Measurements from ENCODE around the gene ESRRB. TPM values are rescaled to one million over a fixed set of nuclear protein-coding genes. Genes with fewer than 3 reads are reported as not detected.

ESRRB gene
- total RNA-seq, 2 donors from 2014 or later = 0.10 to 0.21 TPM

DNA sequence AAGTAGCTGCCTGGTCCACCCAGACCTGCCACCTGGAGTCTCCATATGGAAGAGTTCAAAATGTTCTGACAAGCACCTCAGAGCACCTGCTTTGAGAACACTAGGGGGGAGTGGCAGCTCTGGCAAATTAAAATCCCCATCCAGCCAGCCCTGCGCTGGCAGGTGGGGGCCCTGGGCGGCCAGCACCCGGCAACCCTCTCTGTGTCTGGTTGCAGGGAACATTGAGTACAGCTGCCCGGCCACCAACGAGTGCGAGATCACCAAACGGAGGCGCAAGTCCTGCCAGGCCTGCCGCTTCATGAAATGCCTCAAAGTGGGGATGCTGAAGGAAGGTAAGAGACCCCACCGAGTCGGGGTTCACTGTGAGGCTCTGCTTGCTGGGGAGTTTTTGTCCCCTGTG lies 86.4 kb downstream of the ESRRB start:
- TF ChIP-seq, protein P1, sequence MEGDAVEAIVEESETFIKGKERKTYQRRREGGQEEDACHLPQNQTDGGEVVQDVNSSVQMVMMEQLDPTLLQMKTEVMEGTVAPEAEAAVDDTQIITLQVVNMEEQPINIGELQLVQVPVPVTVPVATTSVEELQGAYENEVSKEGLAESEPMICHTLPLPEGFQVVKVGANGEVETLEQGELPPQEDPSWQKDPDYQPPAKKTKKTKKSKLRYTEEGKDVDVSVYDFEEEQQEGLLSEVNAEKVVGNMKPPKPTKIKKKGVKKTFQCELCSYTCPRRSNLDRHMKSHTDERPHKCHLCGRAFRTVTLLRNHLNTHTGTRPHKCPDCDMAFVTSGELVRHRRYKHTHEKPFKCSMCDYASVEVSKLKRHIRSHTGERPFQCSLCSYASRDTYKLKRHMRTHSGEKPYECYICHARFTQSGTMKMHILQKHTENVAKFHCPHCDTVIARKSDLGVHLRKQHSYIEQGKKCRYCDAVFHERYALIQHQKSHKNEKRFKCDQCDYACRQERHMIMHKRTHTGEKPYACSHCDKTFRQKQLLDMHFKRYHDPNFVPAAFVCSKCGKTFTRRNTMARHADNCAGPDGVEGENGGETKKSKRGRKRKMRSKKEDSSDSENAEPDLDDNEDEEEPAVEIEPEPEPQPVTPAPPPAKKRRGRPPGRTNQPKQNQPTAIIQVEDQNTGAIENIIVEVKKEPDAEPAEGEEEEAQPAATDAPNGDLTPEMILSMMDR (IDR thresholded peaks at IDR 0.05) = no peak
- Histone ChIP-seq H3K9me3 (no peaks in the 10 kb centered on the region), H3K4me3 (no peak overlapping the region), H3K27ac (no peak overlapping the region), H3K9ac (ENCODE audit: low read depth in 2 of 2, low read length in 2 of 2) (no peak overlapping the region), H3K27me3 (no peaks in the 10 kb centered on the region), H3K4me1 (no peaks in the 10 kb centered on the region), H3K36me3 (no peaks in the 10 kb centered on the region)
- intact Hi-C loops (cut with DNase I) = no loop called here
- no peak for DNase-seq

DNA sequence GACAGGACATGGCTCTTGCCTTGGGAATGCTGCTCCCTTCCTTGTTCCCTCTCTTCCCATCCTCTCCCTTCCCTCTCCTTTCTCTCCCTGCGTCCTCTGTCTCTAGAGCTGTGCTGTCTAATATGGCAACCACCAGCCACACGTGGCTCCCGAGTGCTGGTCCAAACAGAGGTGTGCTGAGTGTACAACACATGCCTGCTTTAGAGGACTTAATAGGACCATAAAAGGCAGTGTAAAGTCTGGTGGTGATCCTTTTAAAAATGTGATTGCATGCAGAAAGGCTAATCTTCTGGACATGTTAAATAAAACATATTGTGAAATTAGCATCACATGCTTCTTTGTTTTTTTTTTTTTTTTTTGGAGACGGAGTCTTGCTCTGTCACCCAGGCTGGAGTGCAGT lies 87.2 kb downstream of the ESRRB start:
- Histone ChIP-seq H3K27ac (no peak overlapping the region), H3K4me3 (no peak overlapping the region), H3K27me3 (no peaks in the 10 kb centered on the region), H3K9me3 (no peaks in the 10 kb centered on the region), H3K4me1 (no peaks in the 10 kb centered on the region), H3K36me3 (no peaks in the 10 kb centered on the region), H3K9ac (ENCODE audit: low read depth in 2 of 2, low read length in 2 of 2) (no peak overlapping the region)
- DNase-seq = no peak
- intact Hi-C loops (cut with DNase I) = no loop called here
- TF ChIP-seq, protein P1 (IDR thresholded peaks at IDR 0.05) = no peak

DNA sequence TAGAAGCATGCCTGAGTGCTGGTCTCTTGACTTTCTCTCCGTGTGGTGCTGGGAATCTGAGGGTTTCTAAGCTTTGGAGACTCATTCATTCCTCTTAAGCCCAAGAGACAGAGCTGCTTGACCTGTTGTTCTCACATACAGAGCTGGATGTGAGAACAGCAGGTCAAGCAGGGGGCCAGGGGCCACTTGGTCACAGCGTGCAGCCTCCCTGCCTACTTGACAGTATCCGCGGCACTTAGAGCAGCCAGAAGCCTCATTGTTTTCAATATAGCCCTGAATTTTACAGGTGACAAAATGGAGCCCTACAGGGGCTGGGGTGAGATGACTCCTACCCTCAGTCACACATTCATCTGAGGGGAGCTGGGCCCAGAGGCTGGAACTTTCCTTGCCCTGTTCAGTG lies 88.9 kb downstream of the ESRRB start:
- Histone ChIP-seq H3K9ac (ENCODE audit: low read depth in 2 of 2, low read length in 2 of 2) (no peak overlapping the region), H3K4me3 (no peak overlapping the region), H3K4me1 (no peaks in the 10 kb centered on the region), H3K36me3 (no peaks in the 10 kb centered on the region), H3K9me3 (no peaks in the 10 kb centered on the region), H3K27me3 (no peaks in the 10 kb centered on the region), H3K27ac (no peak overlapping the region)
- no peak for DNase-seq
- intact Hi-C loops (cut with DNase I) = no loop called here
- TF ChIP-seq, protein P1 (IDR thresholded peaks at IDR 0.05) = no peak

DNA sequence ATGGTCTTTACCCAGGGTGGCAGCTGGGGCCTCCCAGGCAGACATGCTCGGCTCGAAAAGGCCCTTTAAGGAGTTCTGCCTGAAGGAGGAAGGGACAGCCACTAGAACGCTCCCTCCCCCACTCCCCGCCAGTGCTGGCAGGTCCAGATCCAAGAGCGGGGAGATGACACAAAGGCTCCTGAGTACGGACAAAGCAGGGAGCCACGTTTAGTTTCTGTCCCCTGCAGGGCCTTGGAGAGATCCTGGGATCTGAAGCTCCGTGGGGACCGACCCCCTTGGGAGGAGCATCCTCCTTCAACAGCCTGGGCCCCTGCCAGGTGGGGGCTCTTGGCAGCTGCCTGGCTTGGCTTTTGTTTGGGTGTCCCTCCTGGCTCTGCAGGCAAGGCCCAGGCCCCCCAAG lies 89.7 kb downstream of the ESRRB start:
- H3K27me3 ChIP-seq = no peaks in the 10 kb centered on the region
- no peaks in the 10 kb centered on the region for H3K4me1 ChIP-seq
- H3K4me3 ChIP-seq = no peak overlapping the region
- no peak for DNase-seq
- no peaks in the 10 kb centered on the region for H3K36me3 ChIP-seq
- intact Hi-C loops (cut with DNase I) = no loop called here
- H3K9ac ChIP-seq (ENCODE audit: low read depth in 2 of 2, low read length in 2 of 2) = no peak overlapping the region
- no peak overlapping the region for H3K27ac ChIP-seq
- H3K9me3 ChIP-seq = no peaks in the 10 kb centered on the region
- TF ChIP-seq, protein P1 (IDR thresholded peaks at IDR 0.05) = no peak

DNA sequence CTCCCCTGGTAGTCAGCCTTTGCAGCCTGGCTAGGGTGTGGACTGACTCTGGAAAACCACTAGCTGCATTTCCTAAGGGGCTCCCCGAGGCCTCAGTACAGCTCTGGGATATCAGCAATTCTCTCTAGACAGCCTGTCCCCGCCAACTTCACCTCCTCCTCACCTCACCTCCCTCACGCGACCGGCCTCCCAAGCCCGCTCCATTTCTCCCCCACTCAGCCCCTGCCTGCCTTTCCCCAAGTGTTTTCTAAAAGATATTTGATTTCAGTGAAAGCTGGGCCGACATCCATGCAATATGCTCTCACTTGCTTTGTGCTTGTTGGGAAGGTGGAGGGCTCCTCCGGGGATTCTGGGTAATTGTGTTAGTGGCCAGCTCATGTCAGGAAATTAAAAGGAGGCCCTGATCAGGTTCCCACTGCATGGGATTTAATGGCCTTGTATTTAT lies 91.8 kb downstream of the ESRRB start:
- TF ChIP-seq, protein P1 (IDR thresholded peaks at IDR 0.05) = no peak
- no peak overlapping the region for H3K4me3 ChIP-seq
- intact Hi-C loops (cut with DNase I) = no loop called here
- no peak for DNase-seq
- H3K9me3 ChIP-seq = no peaks in the 10 kb centered on the region
- H3K27ac ChIP-seq = no peak overlapping the region
- no peaks in the 10 kb centered on the region for H3K36me3 ChIP-seq
- no peak overlapping the region for H3K9ac ChIP-seq (ENCODE audit: low read depth in 2 of 2, low read length in 2 of 2)
- no peaks in the 10 kb centered on the region for H3K27me3 ChIP-seq
- H3K4me1 ChIP-seq = no peaks in the 10 kb centered on the region

Data from colonic mucosa (tissue), 4 donors.